Right lobe of liver (tissue), 6 donors: ENCODE measurements around the gene CEP128. TPM values are rescaled to one million over a fixed set of nuclear protein-coding genes. Genes with fewer than 3 reads are reported as not detected.

Experiments used
- ATAC-seq, 4 donors: fragments of 200-7000 bp; cut with Tn5 transposase; one replicate each; pipeline ENCODE4 v1.9.1; 2020; ENCODE audit warnings: mild to moderate bottlenecking in 4 of 4, moderate library complexity in 4 of 4
- DNase-seq, 3 donors: peaks; one replicate each; pipeline ENCODE4 v3.0.0-alpha.2; 2020
- H3K27ac ChIP-seq, 3 donors: fragments of 200-600 bp; one replicate each; pipeline ENCODE4 v1.8.0; 2022
- H3K27me3 ChIP-seq, 2 donors: fragments of 200-600 bp; one replicate each; pipeline ENCODE4 v1.8.0; 2022
- H3K36me3 ChIP-seq, 4 donors: fragments of 200-600 bp; sonication (generic) in 1 of 4; one replicate each; pipeline versions ENCODE4 v1.5.1 to v1.8.0; 2017 to 2022; ENCODE audit warnings: control low read depth in 1 of 4
- H3K4me1 ChIP-seq, 4 donors: fragments of 200-600 bp; sonication (generic) in 1 of 4; one replicate each; pipeline versions ENCODE4 v1.5.1 to v1.8.0; 2017 to 2022; ENCODE audit warnings: control low read depth in 1 of 4
- H3K4me3 ChIP-seq, 3 donors: fragments of 200-600 bp; one replicate each; pipeline ENCODE4 v1.8.0; 2022
- H3K9me3 ChIP-seq, 4 donors: fragments of 200-600 bp; sonication (generic) in 1 of 4; one replicate each; pipeline versions ENCODE4 v1.5.1 to v1.8.0; 2017 to 2022; ENCODE audit warnings: control low read depth in 1 of 4
- POLR2A ChIP-seq: fragments of 450-650 bp; IDR thresholded peaks from one replicate; pipeline ENCODE4 v1.6.1; 2017; ENCODE audit warnings: antibody characterized with exemption, mild to moderate bottlenecking
- WGBS: methylation state at CpG from one replicate; pipeline ENCODE4 v1.1.6; 2018; ENCODE audit warnings: low coverage, low lambda C conversion rate; ENCODE audit not compliant: insufficient coverage; ENCODE audit errors: missing lambda C conversion rate; 5-methylcytosine and 5-hydroxymethylcytosine counted together
- intact Hi-C, 2 donors: fragments of 100-400 bp; cut with DNase I; formaldehyde crosslinking; loops; one replicate each; pipeline versions ENCODE4 v1.11.2 to v1.14.1; 2022
- total RNA-seq, 6 experiments: library from RNA; depleted of rRNA in 2 of 6; stranded (reverse); fragments of >200 nt in 2 of 6; fragmentation: NEBNext Ultra II Directional in 3 of 6; extraction: Animal tissue kit (Norgen Biotek cat#: 25700) in 3 of 6; gene quantifications; one replicate each; pipeline versions ENCODE4 v1.1.0 to v1.2.4, GENCODE V29; 2016 to 2023
- TF ChIP-seq, protein P1 (sequence below), 4 donors: fragments of 200-600 bp in 3 of 4; fragments of 450-650 bp in 1 of 4; IDR thresholded peaks; one replicate each; pipeline versions ENCODE4 v1.5.1 to v1.8.0; 2016 to 2022; ENCODE audit warnings: antibody characterized with exemption in 4 of 4, mild to moderate bottlenecking in 2 of 4
- donor health status: DM: no; HTN: yes; CAD: no.
- donor health status: DM: no; HTN: no; CAD: no.
- donor health status: DM: no; HTN: no; CAD: no.
- donor health status: DM: no; HTN: yes; CAD: no.
- donor health status: DM: no; HTN: yes; CAD: no.

CEP128 gene
- total RNA-seq, 6 experiments from 2014 or later: 0.81 to 9.5 (median 1.7) TPM

DNA sequence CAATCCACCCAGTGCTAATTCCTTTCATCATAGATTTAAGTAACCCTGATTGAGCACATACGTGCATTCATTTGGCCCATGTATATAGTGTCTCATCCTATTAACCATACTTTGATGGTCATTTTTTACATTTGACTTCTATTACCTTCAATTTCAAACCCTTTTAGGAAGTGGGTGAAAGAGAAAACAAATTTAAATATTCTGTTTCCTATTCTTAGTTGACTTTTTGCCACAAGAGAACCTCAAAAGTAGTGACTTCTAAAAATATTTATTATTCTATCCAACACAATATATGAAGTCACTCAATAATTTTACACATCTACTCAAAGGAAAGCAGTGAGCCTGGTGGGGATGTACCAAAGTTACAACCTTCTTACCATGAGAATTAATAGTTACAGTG is 164.9 kb downstream of the CEP128 start:
- intact Hi-C loops: no loop called here
- Histone ChIP-seq H3K4me1 (no peaks in the 10 kb centered on the region), H3K27ac (no peak overlapping the region), H3K27me3 (no peaks in the 10 kb centered on the region), H3K36me3 (no peaks in the 10 kb centered on the region), H3K4me3 (no peak overlapping the region), H3K9me3 (no peaks in the 10 kb centered on the region)
- no peak for ATAC-seq
- WGBS: 89% methylated on average over 1 of the region's 1 CpG
- TF ChIP-seq, protein P1, sequence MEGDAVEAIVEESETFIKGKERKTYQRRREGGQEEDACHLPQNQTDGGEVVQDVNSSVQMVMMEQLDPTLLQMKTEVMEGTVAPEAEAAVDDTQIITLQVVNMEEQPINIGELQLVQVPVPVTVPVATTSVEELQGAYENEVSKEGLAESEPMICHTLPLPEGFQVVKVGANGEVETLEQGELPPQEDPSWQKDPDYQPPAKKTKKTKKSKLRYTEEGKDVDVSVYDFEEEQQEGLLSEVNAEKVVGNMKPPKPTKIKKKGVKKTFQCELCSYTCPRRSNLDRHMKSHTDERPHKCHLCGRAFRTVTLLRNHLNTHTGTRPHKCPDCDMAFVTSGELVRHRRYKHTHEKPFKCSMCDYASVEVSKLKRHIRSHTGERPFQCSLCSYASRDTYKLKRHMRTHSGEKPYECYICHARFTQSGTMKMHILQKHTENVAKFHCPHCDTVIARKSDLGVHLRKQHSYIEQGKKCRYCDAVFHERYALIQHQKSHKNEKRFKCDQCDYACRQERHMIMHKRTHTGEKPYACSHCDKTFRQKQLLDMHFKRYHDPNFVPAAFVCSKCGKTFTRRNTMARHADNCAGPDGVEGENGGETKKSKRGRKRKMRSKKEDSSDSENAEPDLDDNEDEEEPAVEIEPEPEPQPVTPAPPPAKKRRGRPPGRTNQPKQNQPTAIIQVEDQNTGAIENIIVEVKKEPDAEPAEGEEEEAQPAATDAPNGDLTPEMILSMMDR (IDR thresholded peaks at IDR 0.05): no peak
- TF ChIP-seq POLR2A: no peak
- no peak for DNase-seq

- intact Hi-C loops: no loop called here
- Histone ChIP-seq H3K36me3 (no peaks in the 10 kb centered on the region), H3K4me1 (no peaks in the 10 kb centered on the region), H3K9me3 (no peaks in the 10 kb centered on the region), H3K4me3 (no peak overlapping the region), H3K27ac (no peak overlapping the region), H3K27me3 (no peaks in the 10 kb centered on the region)
- no peak for ATAC-seq
- TF ChIP-seq, protein P1 (IDR thresholded peaks at IDR 0.05): no peak
- no peak for TF ChIP-seq POLR2A
- no peak for DNase-seq
Measured at GRCh38 chr14:80776186-80776585, 165.4 kb downstream of the CEP128 start.

DNA sequence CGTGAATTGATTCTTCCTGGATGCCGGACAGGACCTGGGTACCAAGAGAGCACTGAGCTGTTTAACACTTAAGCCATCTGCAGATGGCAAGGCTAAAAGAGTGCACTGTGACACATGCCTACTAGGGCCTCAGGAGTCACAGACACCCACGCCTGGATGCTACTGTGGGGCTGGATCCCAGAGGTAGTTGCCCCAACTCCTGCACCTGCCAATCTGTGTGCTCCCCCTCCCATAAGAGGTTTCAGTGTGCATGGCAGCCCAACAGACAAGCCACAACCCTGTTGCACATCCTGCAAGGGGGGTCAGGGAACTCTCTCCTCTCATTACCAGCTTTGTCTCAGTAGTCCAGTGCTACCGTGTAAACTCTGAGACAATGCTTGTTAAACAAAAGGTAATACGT is 169.0 kb downstream of the CEP128 start:
- ATAC-seq: no peak
- Histone ChIP-seq H3K27me3 (no peaks in the 10 kb centered on the region), H3K36me3 (no peaks in the 10 kb centered on the region), H3K27ac (no peak overlapping the region), H3K4me3 (no peak overlapping the region), H3K4me1 (no peaks in the 10 kb centered on the region), H3K9me3 (no peaks in the 10 kb centered on the region)
- intact Hi-C loops: no loop called here
- WGBS: 97% methylated on average over 3 of the region's 5 CpGs
- no peak for TF ChIP-seq POLR2A
- no peak for DNase-seq

DNA sequence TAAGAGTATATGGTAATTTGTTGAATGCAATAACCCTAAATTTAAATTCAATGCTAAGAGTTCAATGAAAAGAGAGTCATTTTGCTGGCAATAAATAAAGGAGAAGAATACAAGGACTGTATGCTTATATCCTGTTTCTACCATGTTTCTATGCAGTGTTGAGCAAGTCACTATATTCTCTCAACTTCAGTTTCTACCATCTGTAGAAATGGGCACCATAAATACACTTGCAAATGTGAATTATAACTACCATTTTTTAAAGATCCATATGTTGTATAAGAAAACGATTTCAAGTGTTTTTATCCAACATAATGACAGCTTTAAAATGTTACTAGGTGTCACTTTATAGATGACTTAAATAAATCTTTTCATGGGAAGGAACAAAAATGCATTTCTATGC is 170.3 kb downstream of the CEP128 start:
- intact Hi-C loops: no loop called here
- 75% methylated on average over 1 of the region's 1 CpG for WGBS

GRCh38 chr14:80770114-80770908 is 171.2 kb downstream of the CEP128 start:
- Histone ChIP-seq H3K9me3 (no peaks in the 10 kb centered on the region), H3K4me1 (no peaks in the 10 kb centered on the region), H3K27me3 (no peaks in the 10 kb centered on the region), H3K27ac (no peak overlapping the region), H3K4me3 (no peak overlapping the region), H3K36me3 (no peaks in the 10 kb centered on the region)
- DNase-seq (no peak), ATAC-seq (no peak)
- intact Hi-C loops: no loop called here
- 60% methylated on average over 1 of the region's 1 CpG for WGBS
- TF ChIP-seq, protein P1 (IDR thresholded peaks at IDR 0.05): no peak
- TF ChIP-seq POLR2A: no peak

More for the DNA sequence above, 170.3 kb downstream of the CEP128 start:
- no peaks in the 10 kb centered on the region for H3K27me3 ChIP-seq
- H3K27ac ChIP-seq: no peak overlapping the region
- no peaks in the 10 kb centered on the region for H3K9me3 ChIP-seq
- no peaks in the 10 kb centered on the region for H3K36me3 ChIP-seq
- DNase-seq (no peak), ATAC-seq (no peak)
- no peak overlapping the region for H3K4me3 ChIP-seq
- H3K4me1 ChIP-seq: no peaks in the 10 kb centered on the region
- TF ChIP-seq, protein P1 (IDR thresholded peaks at IDR 0.05): no peak
- TF ChIP-seq POLR2A: no peak
